ENCODE data around the gene DLX3.

The DLX3 gene

GRCh38 chr17:50022463-50023130 lies 27.6 kb upstream of the DLX3 start:
- no peak for FAIRE-seq

- FAIRE-seq = no peak
These were observed 26.8 kb upstream of the DLX3 start for GRCh38 chr17:50021681-50022370.

- no peak for FAIRE-seq
These were observed 26.0 kb upstream of the DLX3 start for GRCh38 chr17:50020841-50021599.

GRCh38 chr17:50018909-50019308 lies 23.9 kb upstream of the DLX3 start:
- FAIRE-seq = no peak

DNA sequence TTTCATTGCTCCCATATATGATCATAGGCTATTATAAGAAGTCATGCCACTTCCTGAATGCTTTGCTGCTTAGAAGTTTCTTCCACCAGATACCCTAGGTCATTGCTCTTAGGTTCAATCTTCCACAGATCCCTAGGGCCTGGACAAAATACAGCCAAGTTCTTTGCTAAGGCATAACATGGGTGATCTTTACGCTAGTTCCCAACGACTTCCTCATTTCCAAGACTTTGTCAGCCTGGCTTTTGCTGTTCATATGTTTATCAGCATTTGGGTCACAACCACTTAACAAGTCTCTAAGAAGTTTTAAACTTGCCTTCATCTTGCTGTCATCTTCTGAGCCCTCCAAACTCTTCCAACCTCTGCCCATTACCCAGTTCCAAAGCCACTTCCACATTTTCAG lies 20.1 kb upstream of the DLX3 start:
- FAIRE-seq = no peak

DNA sequence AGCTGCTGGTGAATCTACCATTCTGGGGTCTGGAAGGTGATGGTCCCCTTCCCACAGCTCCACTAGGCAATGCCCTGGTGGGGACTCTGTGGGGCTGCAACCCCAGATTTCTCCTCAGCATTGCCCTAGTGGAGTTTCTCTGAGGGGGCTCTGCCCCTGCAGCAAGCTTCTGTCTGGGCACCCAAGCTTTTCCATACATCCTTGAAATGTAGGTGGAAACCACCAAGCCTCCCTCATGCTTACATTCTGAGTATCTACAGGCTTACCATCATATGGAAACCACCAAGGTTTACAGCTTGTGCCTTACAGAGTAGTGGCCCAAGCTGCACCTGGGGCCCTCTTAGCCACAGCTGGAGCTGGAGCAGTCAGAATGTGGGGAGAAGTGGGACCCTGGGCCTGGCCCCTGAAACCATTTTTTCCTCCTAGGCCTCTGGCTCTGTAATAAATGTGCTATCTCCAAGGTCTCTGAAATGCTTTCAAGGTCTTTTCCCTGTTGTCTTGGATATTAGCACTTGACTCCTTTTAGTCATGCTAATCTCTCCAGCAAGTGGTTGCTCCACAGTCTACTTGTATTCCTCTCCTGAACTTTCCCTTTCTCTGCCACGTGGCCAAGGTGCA lies 19.6 kb upstream of the DLX3 start:
- FAIRE-seq = no peak

- FAIRE-seq = no peak
These were observed 18.1 kb upstream of the DLX3 start for GRCh38 chr17:50013079-50013478.

DNA sequence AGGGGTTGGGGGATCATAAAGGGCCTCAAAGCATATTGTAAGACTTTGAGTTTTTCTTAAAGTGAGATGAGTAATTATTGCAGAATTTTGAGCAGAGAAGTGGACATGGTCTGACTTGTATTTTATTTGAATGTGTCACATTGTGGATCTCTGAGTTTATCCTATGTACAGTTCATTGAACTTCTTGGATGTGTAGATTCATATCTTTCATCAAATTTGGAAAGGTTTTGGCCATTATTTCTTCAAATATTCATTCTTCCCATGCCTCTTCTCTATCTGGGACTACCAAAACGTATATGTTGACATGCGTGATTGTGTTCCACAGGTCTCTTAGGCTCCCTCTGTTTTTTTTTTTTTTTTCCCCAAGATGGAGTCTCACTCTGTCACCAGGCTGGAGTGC lies 14.3 kb upstream of the DLX3 start:
- FAIRE-seq = no peak

DNA sequence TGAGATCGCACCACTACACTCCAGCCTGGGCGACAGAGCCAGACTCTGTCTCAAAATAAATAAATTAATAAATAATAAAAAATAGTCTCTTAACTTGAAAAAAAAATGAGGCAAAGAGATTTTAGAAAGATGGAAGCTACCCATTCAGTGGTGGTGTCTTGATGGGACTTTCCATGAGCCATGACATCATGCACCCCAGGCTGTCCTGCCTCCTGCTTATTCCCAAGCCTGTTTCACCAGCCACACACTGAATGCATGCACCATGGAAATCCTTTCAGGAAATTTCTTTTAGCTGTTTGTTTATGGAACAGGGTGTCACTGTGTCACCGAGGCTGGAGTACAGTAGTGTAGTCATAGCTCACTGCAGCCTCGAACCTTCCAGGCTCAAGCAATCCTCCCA lies 8.9 kb upstream of the DLX3 start:
- FAIRE-seq = no peak

- no peak for FAIRE-seq
These were observed 4.0 kb upstream of the DLX3 start for GRCh38 chr17:49998836-49999511.

DNA sequence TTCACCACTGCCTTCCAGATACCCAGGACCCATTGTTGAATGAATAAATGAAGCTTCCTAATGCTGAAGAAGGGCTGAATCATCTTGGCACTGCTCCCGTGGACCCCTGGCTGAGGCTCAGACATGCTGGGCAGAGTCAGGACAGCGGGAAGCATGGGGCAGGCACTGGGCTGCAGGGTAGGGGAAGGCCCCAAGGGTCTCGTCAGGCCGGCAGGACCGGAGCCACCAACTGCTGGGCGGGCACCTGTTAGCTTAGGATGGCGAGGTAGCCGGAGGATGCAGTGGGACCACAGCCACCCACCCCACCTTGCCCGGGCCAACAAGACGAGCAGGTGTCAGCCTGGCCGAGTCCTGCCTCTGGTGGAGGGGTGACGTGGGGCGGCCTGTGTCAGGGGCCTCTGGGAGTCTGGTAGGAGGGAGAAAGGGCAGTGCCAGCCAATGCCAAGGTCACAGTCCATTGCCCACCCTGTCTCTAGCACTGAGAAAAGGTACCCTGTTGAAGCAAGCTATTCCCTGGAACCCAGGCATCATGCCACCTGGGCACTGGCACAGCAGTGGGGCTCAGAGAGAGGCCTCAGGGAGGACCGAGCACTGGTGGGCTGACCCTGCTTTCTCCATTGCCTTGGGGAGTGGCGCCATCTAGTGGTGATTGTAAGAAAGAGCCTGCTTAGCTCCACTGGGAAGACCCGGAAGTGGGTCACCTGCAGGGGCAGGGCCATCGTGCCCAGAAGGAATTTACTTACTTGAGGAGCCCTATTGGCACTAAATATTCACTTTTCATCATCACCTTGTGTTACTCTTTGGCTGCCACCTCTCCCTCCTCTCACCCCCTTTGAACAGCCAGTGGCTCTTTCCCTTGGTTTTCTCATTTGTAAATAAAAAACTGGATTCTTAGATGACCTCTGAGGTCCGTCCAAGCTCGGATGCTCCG lies 3.0 kb upstream of the DLX3 start:
- no peak for FAIRE-seq

DNA sequence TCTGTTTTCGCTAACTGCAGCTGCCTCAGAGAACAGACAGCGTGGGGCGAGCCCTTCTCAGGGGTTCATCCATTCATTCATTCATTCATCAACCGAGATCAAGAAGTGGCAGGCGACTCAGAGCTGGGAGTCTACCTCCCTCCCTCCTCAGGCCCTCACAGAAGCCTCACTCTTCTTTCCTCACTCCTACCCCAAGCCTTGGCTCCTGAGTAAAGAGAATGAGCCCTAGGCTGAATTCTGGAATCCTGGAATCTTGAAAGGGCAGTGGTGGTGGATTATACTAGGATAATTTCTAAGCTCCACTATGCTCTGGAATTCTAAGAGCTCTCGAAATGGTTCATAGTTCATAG lies 2.3 kb upstream of the DLX3 start:
- no peak for FAIRE-seq

- FAIRE-seq = no peak
These were observed 1.7 kb upstream of the DLX3 start for GRCh38 chr17:49996495-49997300.

DNA sequence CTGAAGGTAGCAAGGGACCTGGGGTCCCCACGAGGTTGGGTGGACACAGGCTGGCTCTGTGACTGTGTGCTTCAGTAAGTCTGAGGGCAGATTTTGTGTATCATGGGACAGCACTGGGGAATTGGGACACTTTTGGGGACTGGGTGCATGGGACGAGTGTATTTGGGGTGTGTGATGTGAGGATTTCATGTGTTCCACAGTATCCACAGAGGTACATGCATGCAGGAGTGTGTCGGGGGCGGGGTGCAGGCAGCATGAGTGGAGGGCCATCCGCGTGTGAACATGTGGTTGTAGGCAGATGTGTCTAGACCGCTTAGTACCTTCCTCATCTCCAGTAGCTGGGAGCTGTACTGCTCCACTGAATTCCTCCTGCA lies 1.1 kb upstream of the DLX3 start:
- no peak for FAIRE-seq

GRCh38 chr17:49994085-49995054 lies 654 bp downstream of the DLX3 start:
- no peak for FAIRE-seq

GRCh38 chr17:49993423-49994060 lies 1.5 kb downstream of the DLX3 start:
- no peak for FAIRE-seq

DNA sequence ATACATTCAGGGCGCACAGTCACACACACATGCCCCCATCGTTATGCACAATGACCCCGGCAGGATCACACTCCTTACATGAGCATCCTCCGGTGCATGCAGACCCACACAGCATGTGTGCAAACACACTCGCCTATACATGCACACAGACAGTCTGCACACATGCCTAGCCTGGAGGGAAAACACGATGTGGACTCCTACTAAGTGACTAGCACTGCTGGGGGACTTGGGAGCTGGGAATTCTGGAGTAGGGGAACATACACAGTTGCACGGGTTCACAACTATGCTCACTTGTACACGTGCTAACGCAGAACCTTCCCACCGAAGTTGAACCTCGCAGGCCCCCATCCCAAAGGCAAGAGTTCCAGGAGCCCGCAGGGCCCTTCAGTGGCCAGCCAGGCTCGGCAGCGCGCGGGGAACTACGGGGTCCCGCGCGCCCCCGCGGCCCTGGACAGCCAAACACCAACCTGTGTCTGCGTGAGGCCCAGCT lies 2.0 kb downstream of the DLX3 start:
- no peak for FAIRE-seq

GRCh38 chr17:49992191-49992932 lies 2.7 kb downstream of the DLX3 start:
- no peak for FAIRE-seq
